IPS-15b (cell line): ENCODE measurements around the gene SYT8.

Experiments
- H3K27me3 ChIP-seq: one replicate; pipeline ENCODE4 v1.6.1; 2013; ENCODE audit warnings: low read length; ENCODE audit not compliant: control insufficient read depth, insufficient read depth
- H3K36me3 ChIP-seq: one replicate; pipeline ENCODE4 v1.6.1; 2013; ENCODE audit warnings: low read length; ENCODE audit not compliant: control insufficient read depth, insufficient read depth
- H3K4me1 ChIP-seq: one replicate; pipeline ENCODE4 v1.6.1; 2013; ENCODE audit warnings: mild to moderate bottlenecking, low read length; ENCODE audit not compliant: control insufficient read depth, insufficient read depth
- H3K4me3 ChIP-seq: one replicate; pipeline ENCODE4 v1.5.1; 2013; ENCODE audit warnings: low read depth, low read length
- H3K9ac ChIP-seq: one replicate; pipeline ENCODE4 v1.6.1; 2013; ENCODE audit warnings: low read depth, mild to moderate bottlenecking, low read length
- H3K9me3 ChIP-seq: one replicate; pipeline ENCODE4 v1.6.1; 2013; ENCODE audit warnings: mild to moderate bottlenecking, low read length; ENCODE audit not compliant: control insufficient read depth, insufficient read depth

Gene SYT8

DNA sequence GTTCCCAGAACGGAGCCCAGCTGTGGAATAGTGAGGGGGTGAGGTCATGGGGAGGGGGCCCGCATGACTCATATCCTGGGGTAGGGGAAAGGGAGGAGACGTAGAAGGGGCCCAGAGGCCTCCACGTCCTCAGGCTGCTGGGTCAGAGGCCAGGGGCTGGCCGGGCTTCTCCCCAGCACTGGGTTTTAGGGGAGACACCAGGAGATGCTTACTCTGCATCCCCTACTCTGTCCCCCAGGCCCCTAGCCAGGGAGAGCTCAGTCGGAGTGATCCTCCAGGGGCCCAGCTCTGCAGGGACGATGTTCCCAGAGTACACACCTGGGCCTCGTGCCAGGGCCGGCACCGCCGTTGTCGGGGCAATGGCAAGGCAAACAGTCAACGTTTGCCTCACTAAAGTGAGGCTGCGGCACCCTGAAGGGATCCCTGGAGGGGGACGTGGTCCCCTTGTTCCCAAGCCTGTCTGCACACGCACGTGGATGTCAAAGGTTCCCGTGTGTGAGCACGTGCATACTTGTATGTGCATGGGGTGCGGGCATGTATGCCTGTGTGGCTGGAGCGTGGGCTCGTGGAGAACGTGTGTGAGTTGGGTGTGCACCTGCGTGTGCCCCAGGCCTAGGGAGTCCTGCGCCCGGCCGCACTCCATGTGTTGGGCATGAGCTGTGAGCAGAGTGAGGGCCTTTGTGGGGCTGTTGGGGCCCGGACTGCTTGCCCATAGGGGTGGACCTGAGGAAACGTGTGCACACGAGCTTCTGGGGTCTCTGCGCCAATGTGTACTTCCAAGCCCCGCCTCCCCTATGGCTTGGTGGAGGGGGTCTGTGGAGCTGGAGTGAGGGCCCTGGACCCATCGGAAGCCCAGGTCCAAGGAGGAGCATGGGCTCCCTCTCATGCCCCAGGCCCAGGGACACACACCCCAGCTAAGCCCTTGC, 42.7 kb downstream of the SYT8 start:
- H3K4me3 ChIP-seq, result no peak overlapping the region
- no peaks in the 10 kb centered on the region for H3K36me3 ChIP-seq
- no peaks in the 10 kb centered on the region for H3K27me3 ChIP-seq
- H3K4me1 ChIP-seq, result no peaks in the 10 kb centered on the region
- H3K9me3 ChIP-seq, result no peaks in the 10 kb centered on the region
- no peak overlapping the region for H3K9ac ChIP-seq

- no peaks in the 10 kb centered on the region for H3K27me3 ChIP-seq
- H3K36me3 ChIP-seq, result no peaks in the 10 kb centered on the region
- H3K9ac ChIP-seq, result no peak overlapping the region
- H3K9me3 ChIP-seq, result no peaks in the 10 kb centered on the region
- H3K4me1 ChIP-seq, result no peaks in the 10 kb centered on the region
- no peak overlapping the region for H3K4me3 ChIP-seq
Observed at GRCh38 chr11:1878137-1879031, 43.6 kb downstream of the SYT8 start.

DNA sequence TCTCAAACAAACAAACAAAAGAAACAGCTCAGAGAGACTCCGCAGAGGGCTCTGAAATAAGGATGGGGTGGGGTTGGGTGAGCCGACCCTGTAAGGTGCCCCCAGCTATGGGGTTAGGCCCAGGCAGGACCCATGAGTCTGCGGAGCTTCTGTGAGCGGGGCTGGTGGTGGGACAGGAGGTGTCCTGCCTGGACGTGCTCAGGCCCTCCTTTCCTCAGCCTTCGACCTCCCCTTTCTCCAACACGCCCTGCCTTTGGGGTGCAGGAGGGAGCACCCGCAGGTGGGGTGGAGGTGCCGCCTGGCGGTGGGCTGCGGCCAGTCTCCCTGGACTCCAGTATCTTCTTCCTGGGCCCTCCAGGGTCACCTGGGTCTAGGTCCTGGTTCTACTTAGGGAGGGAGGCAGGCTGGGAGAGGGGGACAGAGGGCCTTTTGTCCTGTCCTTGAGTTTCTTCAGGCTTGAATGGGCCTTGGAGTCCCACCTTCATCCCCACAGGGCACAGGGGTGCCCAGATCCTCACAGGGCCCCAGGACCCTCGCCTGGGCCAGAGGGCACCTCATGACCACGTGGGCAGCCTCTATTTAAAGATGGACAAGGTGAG, 44.7 kb downstream of the SYT8 start:
- Histone ChIP-seq H3K9me3 (no peaks in the 10 kb centered on the region), H3K27me3 (no peaks in the 10 kb centered on the region), H3K4me1 (no peaks in the 10 kb centered on the region), H3K9ac (no peak overlapping the region), H3K36me3 (no peaks in the 10 kb centered on the region), H3K4me3 (no peak overlapping the region)

- H3K9ac ChIP-seq, result no peak overlapping the region
- no peaks in the 10 kb centered on the region for H3K27me3 ChIP-seq
- H3K9me3 ChIP-seq, result no peaks in the 10 kb centered on the region
- no peaks in the 10 kb centered on the region for H3K36me3 ChIP-seq
- no peaks in the 10 kb centered on the region for H3K4me1 ChIP-seq
- H3K4me3 ChIP-seq, result no peak overlapping the region
Observed at GRCh38 chr11:1879941-1880720, 45.3 kb downstream of the SYT8 start.

DNA sequence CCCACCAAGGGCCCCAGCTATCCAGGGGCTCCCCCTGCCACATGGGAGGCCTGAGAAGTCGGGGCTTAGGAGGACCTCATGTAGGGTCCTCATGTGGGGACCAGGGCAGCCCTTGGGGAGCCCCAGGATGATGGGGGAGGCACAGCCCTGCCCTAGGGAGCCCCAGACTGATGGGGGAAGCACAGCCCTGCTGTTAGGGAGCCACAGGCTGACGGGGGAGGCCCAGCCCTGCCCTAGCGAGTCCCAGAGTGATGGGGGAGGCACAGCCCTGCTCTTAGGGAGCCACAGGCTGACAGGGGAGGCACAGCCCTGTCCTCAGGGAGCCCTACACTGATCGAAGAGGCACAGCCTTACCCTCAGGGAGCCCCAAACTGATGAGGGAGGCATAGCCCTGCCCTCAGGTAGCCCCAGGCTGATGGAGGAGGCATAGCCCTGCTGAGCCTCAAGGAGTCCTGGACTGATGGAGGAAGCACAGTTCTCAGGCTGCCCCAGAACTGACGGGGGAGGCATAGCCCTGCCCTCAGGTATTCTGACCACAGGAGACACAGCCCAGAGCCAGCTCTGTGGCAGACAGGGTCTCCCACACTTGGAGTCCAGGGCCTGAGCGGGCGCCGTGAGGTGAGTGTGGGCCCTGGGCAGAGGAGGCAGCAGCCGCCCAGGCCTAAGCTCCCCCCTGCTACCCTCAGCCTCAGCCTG, 46.1 kb downstream of the SYT8 start:
- Histone ChIP-seq H3K27me3 (no peaks in the 10 kb centered on the region), H3K4me1 (no peaks in the 10 kb centered on the region), H3K36me3 (no peaks in the 10 kb centered on the region), H3K9ac (no peak overlapping the region), H3K4me3 (no peak overlapping the region), H3K9me3 (no peaks in the 10 kb centered on the region)

GRCh38 chr11:1881442-1882264, 46.9 kb downstream of the SYT8 start:
- Histone ChIP-seq H3K4me3 (no peak overlapping the region), H3K27me3 (no peaks in the 10 kb centered on the region), H3K36me3 (no peaks in the 10 kb centered on the region), H3K9me3 (no peaks in the 10 kb centered on the region), H3K4me1 (no peaks in the 10 kb centered on the region), H3K9ac (no peak overlapping the region)

GRCh38 chr11:1882265-1883238, 47.8 kb downstream of the SYT8 start:
- H3K9ac ChIP-seq, result peak overlapping the region; percentile 54
- H3K36me3 ChIP-seq, result no peaks in the 10 kb centered on the region
- no peaks in the 10 kb centered on the region for H3K27me3 ChIP-seq
- no peaks in the 10 kb centered on the region for H3K9me3 ChIP-seq
- H3K4me3 ChIP-seq, result no peak overlapping the region
- H3K4me1 ChIP-seq, result no peaks in the 10 kb centered on the region

DNA sequence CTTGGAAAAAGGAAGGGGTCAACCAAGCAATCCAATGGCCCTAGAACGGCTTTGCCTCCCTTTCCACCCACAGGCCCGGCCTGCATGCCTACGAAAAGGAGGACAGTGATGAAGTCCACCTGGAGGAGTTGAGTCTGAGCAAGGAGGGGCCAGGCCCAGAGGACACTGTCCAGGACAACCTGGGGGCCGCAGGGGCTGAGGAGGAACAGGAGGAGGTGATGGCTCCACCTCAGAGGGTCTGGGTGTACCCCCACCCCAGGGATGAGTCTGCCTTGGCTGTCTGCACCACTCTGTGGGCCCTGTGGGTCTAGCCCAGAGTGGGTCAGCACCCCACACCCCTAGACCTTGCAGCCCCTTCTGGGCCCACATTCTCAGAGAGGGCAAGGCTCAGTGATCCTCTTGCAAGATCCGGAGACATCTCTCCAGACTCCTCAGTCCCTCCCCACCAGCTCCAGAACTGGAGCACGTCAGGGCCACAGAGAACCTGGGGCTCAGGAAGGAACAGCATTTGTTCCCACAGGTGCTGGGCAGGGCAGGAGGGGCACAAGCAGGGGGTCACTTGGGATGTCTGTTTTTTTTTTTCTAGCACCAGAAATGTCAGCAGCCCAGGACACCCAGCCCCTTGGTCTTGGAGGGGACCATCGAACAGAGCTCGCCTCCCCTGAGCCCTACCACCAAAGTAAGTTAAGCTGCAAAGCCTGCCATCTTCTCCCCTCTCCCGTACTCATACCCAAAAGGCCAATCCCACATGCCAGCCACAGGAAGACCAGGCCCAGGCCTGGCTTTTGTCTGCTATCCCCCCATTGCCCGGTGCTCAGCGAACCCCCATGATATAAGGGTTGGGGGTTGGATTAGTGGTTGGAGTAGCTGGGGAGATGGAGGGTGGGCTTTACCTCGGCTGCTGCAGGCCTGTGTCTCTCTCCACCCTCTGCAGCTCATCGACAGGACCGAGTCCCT, 48.8 kb downstream of the SYT8 start:
- no peak overlapping the region for H3K9ac ChIP-seq
- no peak overlapping the region for H3K4me3 ChIP-seq
- no peaks in the 10 kb centered on the region for H3K4me1 ChIP-seq
- no peaks in the 10 kb centered on the region for H3K27me3 ChIP-seq
- H3K9me3 ChIP-seq, result no peaks in the 10 kb centered on the region
- no peaks in the 10 kb centered on the region for H3K36me3 ChIP-seq

DNA sequence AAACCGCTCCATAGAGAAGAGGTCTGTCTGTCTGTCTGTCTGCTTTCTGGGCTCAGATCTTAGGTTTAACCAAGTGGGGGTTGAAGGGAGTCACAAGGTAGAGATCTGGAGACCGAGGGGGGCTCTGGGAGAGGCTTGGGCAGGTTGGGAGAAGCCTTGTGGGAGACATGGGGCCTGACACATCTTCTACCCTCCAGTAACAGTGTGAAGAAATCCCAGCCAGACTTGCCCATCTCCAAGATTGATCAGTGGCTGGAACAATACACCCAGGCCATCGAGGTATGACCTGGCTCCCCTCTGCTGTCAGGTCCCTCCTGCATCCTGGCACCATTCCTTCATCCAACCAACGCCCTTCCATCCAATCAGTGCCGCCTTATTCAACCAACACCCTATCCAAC, 49.5 kb downstream of the SYT8 start:
- Histone ChIP-seq H3K4me1 (no peaks in the 10 kb centered on the region), H3K9ac (no peak overlapping the region), H3K27me3 (no peaks in the 10 kb centered on the region), H3K4me3 (no peak overlapping the region), H3K9me3 (no peaks in the 10 kb centered on the region), H3K36me3 (no peaks in the 10 kb centered on the region)
